ENCODE measurements around the gene ABLIM3. TPM values are rescaled to one million over a fixed set of nuclear protein-coding genes. Genes with fewer than 3 reads are reported as not detected.

The ABLIM3 gene
- total RNA-seq, 1 donor from 2014 or later = 3.9 TPM

DNA sequence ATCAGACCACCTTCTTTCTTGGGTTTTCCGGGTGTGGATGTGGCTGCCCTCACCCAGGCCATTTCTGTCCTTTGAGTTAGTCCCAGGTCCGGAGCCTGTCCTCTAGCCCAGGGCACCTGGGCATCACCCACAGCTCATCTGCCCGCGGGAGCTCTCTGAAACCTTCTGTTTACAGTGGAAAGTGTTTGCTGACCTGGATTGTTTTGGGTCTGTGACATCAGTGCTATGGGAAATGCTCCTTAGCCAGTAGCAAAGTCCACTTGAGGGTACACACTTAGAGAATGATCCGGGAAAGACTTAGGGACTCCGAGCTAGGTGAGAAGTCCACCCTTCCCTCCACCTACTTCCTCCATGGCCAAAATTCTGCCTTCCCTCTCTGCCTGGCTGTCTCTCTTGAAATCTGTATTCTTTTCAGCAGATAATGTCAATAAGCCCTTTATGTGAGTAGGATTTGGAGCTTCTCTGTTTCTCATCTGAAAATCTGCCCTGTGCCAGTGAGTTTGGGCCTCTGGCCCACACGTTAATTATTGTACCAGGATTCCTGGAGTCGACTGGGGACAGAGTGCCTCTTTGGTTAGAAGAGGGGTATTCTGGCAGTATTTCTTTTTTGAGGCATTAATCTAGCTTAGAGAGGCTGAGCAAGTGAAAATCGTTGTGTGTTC is 19.9 kb downstream of the ABLIM3 start:
- Mint-ChIP-seq H3K27ac (ENCODE audit: unreplicated experiment) (no peak overlapping the region), H3K4me1 (ENCODE audit: low read depth, unreplicated experiment) (peaks cover 18% of the 10 kb centered on the region), H3K36me3 (ENCODE audit: low read depth, unreplicated experiment) (no peaks in the 10 kb centered on the region), H3K27me3 (ENCODE audit: low read depth, unreplicated experiment) (no peaks in the 10 kb centered on the region), H3K9me3 (ENCODE audit: unreplicated experiment) (no peaks in the 10 kb centered on the region), H3K4me3 (ENCODE audit: unreplicated experiment) (no peak overlapping the region)
- Histone ChIP-seq H3K4me2 (ENCODE audit: low read length) (no peak overlapping the region), H3K79me2 (ENCODE audit: insufficient read depth, low read length) (peaks cover 4% of the 10 kb centered on the region), H3K36me3 (ENCODE audit: insufficient read depth, low read length) (no peaks in the 10 kb centered on the region), H3K27ac (ENCODE audit: low read depth, low read length) (no peak overlapping the region), H3K4me3 (ENCODE audit: insufficient read depth, low read depth, low read length) (no peak overlapping the region), H4K20me1 (ENCODE audit: insufficient read depth, low read length) (no peaks in the 10 kb centered on the region), H3K9me3 (ENCODE audit: insufficient read depth, low read depth, low read length) (no peaks in the 10 kb centered on the region), H3K27me3 (ENCODE audit: insufficient read depth, low read length) (no peaks in the 10 kb centered on the region), H3K4me1 (ENCODE audit: insufficient read depth, low read length) (peaks cover 22% of the 10 kb centered on the region), H3K9ac (ENCODE audit: low read length) (peak overlapping the region; percentile 37), H2AFZ (ENCODE audit: low read depth, low read length) (no peak overlapping the region)
- TF ChIP-seq EZH2 (IDR thresholded peaks at IDR 0.05; ENCODE audit: insufficient read depth, low read length) (no peak), CTCF (IDR thresholded peaks at IDR 0.05; ENCODE audit: insufficient read depth, low read depth, low read length) (no peak)
- no peak for FAIRE-seq
- no peak for DNase-seq (ENCODE audit: low read depth)

DNA sequence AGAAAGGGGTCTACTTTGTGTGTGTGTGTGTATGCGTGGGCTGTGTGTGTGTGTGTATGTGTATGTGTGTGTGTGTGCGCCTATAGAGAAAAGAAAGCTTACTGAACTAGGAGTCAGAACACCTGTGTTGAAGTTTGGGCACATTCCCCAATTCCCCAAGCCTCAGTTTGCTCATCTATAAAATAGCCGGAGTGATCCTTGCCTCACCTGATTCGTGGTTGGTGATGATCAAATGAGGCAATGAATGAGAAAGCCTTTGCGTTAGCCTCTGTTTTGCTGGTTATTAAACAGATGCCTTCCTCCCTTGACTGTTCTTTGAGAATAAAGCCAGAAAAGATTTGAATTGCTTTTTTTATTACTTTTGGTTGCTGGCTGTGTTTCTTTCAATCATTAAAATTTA is 20.6 kb downstream of the ABLIM3 start:
- H3K9me3 ChIP-seq (ENCODE audit: insufficient read depth, low read depth, low read length) = no peaks in the 10 kb centered on the region
- H3K9me3 Mint-ChIP-seq (ENCODE audit: unreplicated experiment) = no peaks in the 10 kb centered on the region
- peak overlapping the region; percentile 35 for H3K4me2 ChIP-seq (ENCODE audit: low read length)
- no peak overlapping the region for H3K4me3 ChIP-seq (ENCODE audit: insufficient read depth, low read depth, low read length)
- H3K27me3 Mint-ChIP-seq (ENCODE audit: low read depth, unreplicated experiment) = no peaks in the 10 kb centered on the region
- no peaks in the 10 kb centered on the region for H4K20me1 ChIP-seq (ENCODE audit: insufficient read depth, low read length)
- H3K9ac ChIP-seq (ENCODE audit: low read length) = peak overlapping the region; percentile 37
- TF ChIP-seq EZH2 (IDR thresholded peaks at IDR 0.05; ENCODE audit: insufficient read depth, low read length) (no peak), CTCF (IDR thresholded peaks at IDR 0.05; ENCODE audit: insufficient read depth, low read depth, low read length) (no peak)
- no peak overlapping the region for H2AFZ ChIP-seq (ENCODE audit: low read depth, low read length)
- H3K27me3 ChIP-seq (ENCODE audit: insufficient read depth, low read length) = no peaks in the 10 kb centered on the region
- H3K4me1 Mint-ChIP-seq (ENCODE audit: low read depth, unreplicated experiment) = peaks cover 21% of the 10 kb centered on the region
- H3K36me3 ChIP-seq (ENCODE audit: insufficient read depth, low read length) = no peaks in the 10 kb centered on the region
- no peak overlapping the region for H3K27ac Mint-ChIP-seq (ENCODE audit: unreplicated experiment)
- FAIRE-seq (no peak), DNase-seq (ENCODE audit: low read depth) (no peak)
- H3K4me1 ChIP-seq (ENCODE audit: insufficient read depth, low read length) = peaks cover 25% of the 10 kb centered on the region
- H3K4me3 Mint-ChIP-seq (ENCODE audit: unreplicated experiment) = no peak overlapping the region
- peaks cover 4% of the 10 kb centered on the region for H3K79me2 ChIP-seq (ENCODE audit: insufficient read depth, low read length)
- H3K27ac ChIP-seq (ENCODE audit: low read depth, low read length) = peak overlapping the region; percentile 67
- no peaks in the 10 kb centered on the region for H3K36me3 Mint-ChIP-seq (ENCODE audit: low read depth, unreplicated experiment)

GRCh38 chr5:149162401-149163084 is 21.2 kb downstream of the ABLIM3 start:
- peak overlapping the region; percentile 67 for H3K27ac ChIP-seq (ENCODE audit: low read depth, low read length)
- H3K9ac ChIP-seq (ENCODE audit: low read length) = peak overlapping the region; percentile 37
- FAIRE-seq (no peak), DNase-seq (ENCODE audit: low read depth) (peak; percentile 84)
- no peaks in the 10 kb centered on the region for H3K9me3 ChIP-seq (ENCODE audit: insufficient read depth, low read depth, low read length)
- TF ChIP-seq CTCF (IDR thresholded peaks at IDR 0.05; ENCODE audit: insufficient read depth, low read depth, low read length) (no peak), EZH2 (IDR thresholded peaks at IDR 0.05; ENCODE audit: insufficient read depth, low read length) (no peak)
- peaks cover 25% of the 10 kb centered on the region for H3K4me1 ChIP-seq (ENCODE audit: insufficient read depth, low read length)
- Mint-ChIP-seq H3K9me3 (ENCODE audit: unreplicated experiment) (no peaks in the 10 kb centered on the region), H3K4me1 (ENCODE audit: low read depth, unreplicated experiment) (peaks cover 21% of the 10 kb centered on the region), H3K27me3 (ENCODE audit: low read depth, unreplicated experiment) (no peaks in the 10 kb centered on the region), H3K36me3 (ENCODE audit: low read depth, unreplicated experiment) (no peaks in the 10 kb centered on the region), H3K4me3 (ENCODE audit: unreplicated experiment) (no peak overlapping the region), H3K27ac (ENCODE audit: unreplicated experiment) (peak overlapping the region; percentile 73)
- no peaks in the 10 kb centered on the region for H3K36me3 ChIP-seq (ENCODE audit: insufficient read depth, low read length)
- H3K27me3 ChIP-seq (ENCODE audit: insufficient read depth, low read length) = no peaks in the 10 kb centered on the region
- H3K4me3 ChIP-seq (ENCODE audit: insufficient read depth, low read depth, low read length) = no peak overlapping the region
- no peaks in the 10 kb centered on the region for H4K20me1 ChIP-seq (ENCODE audit: insufficient read depth, low read length)
- H3K79me2 ChIP-seq (ENCODE audit: insufficient read depth, low read length) = peaks cover 4% of the 10 kb centered on the region
- H3K4me2 ChIP-seq (ENCODE audit: low read length) = peak overlapping the region; percentile 35
- H2AFZ ChIP-seq (ENCODE audit: low read depth, low read length) = no peak overlapping the region
